ENCODE measurements around the gene PFAS. TPM values are rescaled to one million over a fixed set of nuclear protein-coding genes. Genes with fewer than 3 reads are reported as not detected.

The PFAS gene
- total RNA-seq, 4 donors from 2014 or later: 2.6 to 8.4 (median 6.5) TPM

GRCh38 chr17:8224891-8225812, 23.9 kb upstream of the PFAS start:
- in situ Hi-C loops (cut with MboI; ENCODE audit: low sequenced_read_pairs in 4 of 4) (loop anchor here in 2 of 4 donors (5.0 to 10.0 kb wide), 2 partner anchors 38 to 70 kb away; partner anchors contain the start of gene SLC25A35 (in 1 of the 2)), intact Hi-C loops (cut with DNase I; ENCODE audit: low total_unique reads) (loop anchor here (5.0 kb wide), 1 partner anchor 212 kb away; the partner anchor contains the start of gene NDEL1)
- no peak for TF ChIP-seq CTCF (IDR thresholded peaks at IDR 0.05 in 4 of 5, conservative IDR thresholded peaks at IDR 0.05 in 1 of 5)
- TF ChIP-seq POLR2A (IDR thresholded peaks at IDR 0.05): no peak
- DNase-seq (no peak), ATAC-seq (no peak)
- Histone ChIP-seq H3K9me3 (no peaks in the 10 kb centered on the region), H3K36me3 (peaks cover 0 to 27% of the 10 kb centered on the region in 2 donors), H3K4me3 (no peak overlapping the region), H3K27me3 (no peaks in the 10 kb centered on the region), H3K27ac (peak overlapping the region in 1 of 4 donors; percentile 95), H3K4me1 (peaks cover 11 to 13% of the 10 kb centered on the region in 2 donors)

DNA sequence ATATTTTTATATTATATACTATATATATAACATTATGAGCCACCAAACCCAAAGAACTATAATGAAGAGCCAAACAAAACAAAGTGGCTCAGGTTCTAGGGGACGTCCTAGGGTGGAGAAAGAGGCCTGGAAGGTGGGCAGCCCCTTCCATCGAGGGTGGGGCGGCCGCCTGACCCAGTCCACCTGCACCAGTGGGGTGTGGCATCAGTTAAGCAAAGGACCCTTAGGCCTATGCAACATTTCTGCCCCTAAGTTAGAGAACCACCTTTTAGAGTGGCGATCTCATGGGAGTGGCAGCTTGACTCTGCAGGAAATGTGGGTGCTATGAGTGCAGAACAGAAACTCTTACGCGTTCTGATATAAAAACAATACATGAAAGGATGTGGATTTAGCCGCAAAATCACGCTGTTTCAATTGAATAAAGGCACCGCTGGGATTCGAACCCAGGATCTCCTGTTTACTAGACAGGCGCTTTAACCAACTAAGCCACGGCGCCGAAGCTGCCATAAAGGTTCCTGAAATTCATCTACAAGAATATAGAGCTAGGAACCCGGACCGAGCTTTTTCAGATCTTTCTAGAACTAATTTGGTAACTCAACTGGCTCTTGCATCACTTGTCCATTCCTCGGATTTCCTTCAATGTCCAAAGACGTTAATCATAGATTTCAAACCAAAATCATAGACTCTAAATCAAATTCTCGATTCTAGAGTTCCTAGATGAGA, 23.1 kb upstream of the PFAS start:
- Histone ChIP-seq H3K4me1 (peaks cover 11% of the 10 kb centered on the region in 2 donors), H3K4me3 (peak overlapping the region in 3 of 4 donors; percentile 8 to 36 (median 26)), H3K27me3 (no peaks in the 10 kb centered on the region), H3K9me3 (no peaks in the 10 kb centered on the region), H3K36me3 (peaks cover 0 to 35% of the 10 kb centered on the region in 2 donors), H3K27ac (peak overlapping the region; percentile 58 to 74 (median 62))
- ATAC-seq (no peak), DNase-seq (no peak)
- in situ Hi-C loops (cut with MboI; ENCODE audit: low sequenced_read_pairs in 4 of 4): loop anchor here in 1 of 4 donors (10.0 kb wide), 1 partner anchor 69 kb away; the partner anchor contains the start of gene SLC25A35
- intact Hi-C loops (cut with DNase I; ENCODE audit: low total_unique reads): no loop called here
- TF ChIP-seq CTCF (IDR thresholded peaks at IDR 0.05 in 4 of 5, conservative IDR thresholded peaks at IDR 0.05 in 1 of 5) (no peak), POLR2A (IDR thresholded peaks at IDR 0.05) (no peak)

DNA sequence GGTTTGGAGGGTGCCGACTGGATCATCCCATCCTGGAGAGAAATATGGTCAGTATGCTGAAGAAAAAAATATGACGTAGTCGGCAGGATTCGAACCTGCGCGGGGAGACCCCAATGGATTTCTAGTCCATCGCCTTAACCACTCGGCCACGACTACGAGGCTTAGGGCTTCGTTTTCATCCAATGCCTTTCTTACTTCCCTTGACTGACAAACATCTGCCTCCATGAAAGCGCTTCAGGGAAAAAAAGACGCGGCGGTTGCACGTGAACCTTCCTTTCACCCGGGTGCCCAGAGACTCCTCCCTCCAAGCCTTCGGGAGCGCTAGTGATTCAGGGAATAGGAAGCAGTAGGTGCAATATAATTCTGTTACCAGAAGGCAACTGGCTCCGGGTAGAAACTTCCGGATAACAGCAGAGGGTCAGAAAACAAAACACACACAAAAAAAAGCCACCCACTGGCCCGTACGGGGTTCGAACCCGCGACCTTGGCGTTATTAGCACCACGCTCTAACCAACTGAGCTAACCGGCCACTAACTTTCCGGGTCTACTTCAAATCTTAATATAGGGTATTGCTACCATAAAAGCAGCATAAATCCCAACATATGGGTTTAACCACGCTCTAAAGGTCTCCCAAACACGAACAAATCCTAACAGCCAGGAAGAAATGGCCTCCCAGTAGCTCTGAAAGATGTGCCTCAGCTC, 22.4 kb upstream of the PFAS start:
- Histone ChIP-seq H3K27ac (peak overlapping the region; percentile 58 to 74 (median 62)), H3K27me3 (no peaks in the 10 kb centered on the region), H3K4me3 (peak overlapping the region; percentile 8 to 36 (median 22)), H3K36me3 (peaks cover 0 to 42% of the 10 kb centered on the region in 2 donors), H3K9me3 (no peaks in the 10 kb centered on the region), H3K4me1 (peaks cover 11% of the 10 kb centered on the region in 2 donors)
- intact Hi-C loops (cut with DNase I; ENCODE audit: low total_unique reads): no loop called here
- ATAC-seq (peak in 1 of 2 donors; percentile 4), DNase-seq (peak; percentile 53 to 78)
- in situ Hi-C loops (cut with MboI; ENCODE audit: low sequenced_read_pairs in 4 of 4): loop anchor here in 1 of 4 donors (10.0 kb wide), 1 partner anchor 68 kb away; the partner anchor contains the start of gene SLC25A35
- TF ChIP-seq CTCF (IDR thresholded peaks at IDR 0.05 in 4 of 5, conservative IDR thresholded peaks at IDR 0.05 in 1 of 5) (no peak), POLR2A (IDR thresholded peaks at IDR 0.05) (no peak)

- peak overlapping the region in 2 of 4 donors; percentile 8 to 36 for H3K4me3 ChIP-seq
- H3K4me1 ChIP-seq: peaks cover 11% of the 10 kb centered on the region in 2 donors
- no peak for DNase-seq
- in situ Hi-C loops (cut with MboI; ENCODE audit: low sequenced_read_pairs in 4 of 4): loop anchor here in 1 of 4 donors (10.0 kb wide), 1 partner anchor 68 kb away; the partner anchor contains the start of gene SLC25A35
- peaks cover 0 to 47% of the 10 kb centered on the region in 2 donors for H3K36me3 ChIP-seq
- no peak for ATAC-seq
- H3K27ac ChIP-seq: peak overlapping the region; percentile 58 to 74 (median 62)
- H3K9me3 ChIP-seq: no peaks in the 10 kb centered on the region
- intact Hi-C loops (cut with DNase I; ENCODE audit: low total_unique reads): no loop called here
- H3K27me3 ChIP-seq: no peaks in the 10 kb centered on the region
- TF ChIP-seq CTCF (IDR thresholded peaks at IDR 0.05 in 4 of 5, conservative IDR thresholded peaks at IDR 0.05 in 1 of 5): no peak
- no peak for TF ChIP-seq POLR2A (IDR thresholded peaks at IDR 0.05)
These were observed 21.9 kb upstream of the PFAS start for GRCh38 chr17:8227238-8227581.
